SK-N-SH treated with all-trans-retinoic acid at 6 μM for 48 hours (cell line): ENCODE measurements around the gene TMEM181.

Experiments used
- ATAC-seq: fragments of 200-7000 bp; cut with Tn5 transposase; 3 replicates; pipeline ENCODE4 v1.9.1; 2020; ENCODE audit warnings: mild to moderate bottlenecking, moderate library complexity
- ARNTL ChIP-seq: fragments of 450-650 bp; formaldehyde crosslinking; IDR thresholded peaks from 2 replicates; pipeline ENCODE4 v1.5.0; 2020; ENCODE audit warnings: low read depth, mild to moderate bottlenecking, moderate library complexity, borderline replicate concordance
- BACH2 ChIP-seq: fragments of 250-450 bp; sonication (Bioruptor Pico); IDR thresholded peaks from 2 replicates; pipeline ENCODE4 v1.9.0; 2021; ENCODE audit warnings: mild to moderate bottlenecking, borderline replicate concordance
- CSDC2 ChIP-seq: fragments of 250-450 bp; sonication (Bioruptor Pico); IDR thresholded peaks from 2 replicates; pipeline ENCODE4 v1.5.0; 2020; ENCODE audit warnings: mild to moderate bottlenecking, moderate library complexity
- CSRNP3 ChIP-seq: fragments of 250-450 bp; sonication (Bioruptor Pico); IDR thresholded peaks from 2 replicates; pipeline ENCODE4 v1.5.1; 2021; ENCODE audit warnings: mild to moderate bottlenecking, moderate library complexity
- ESRRG ChIP-seq: fragments of 250-450 bp; sonication (Bioruptor Pico); IDR thresholded peaks from 2 replicates; pipeline ENCODE4 v1.6.1; 2021; ENCODE audit warnings: mild to moderate bottlenecking
- GLIS3 ChIP-seq: fragments of 250-450 bp; sonication (Bioruptor Pico); IDR thresholded peaks from 2 replicates; pipeline ENCODE4 v1.5.0; 2020; ENCODE audit warnings: mild to moderate bottlenecking, moderate library complexity
- ISL1 ChIP-seq: fragments of 250-450 bp; sonication (Bioruptor Pico); IDR thresholded peaks from 2 replicates; pipeline ENCODE4 v2.1.2; 2022; ENCODE audit warnings: mild to moderate bottlenecking, moderate library complexity
- OSR1 ChIP-seq: fragments of 250-450 bp; sonication (Bioruptor Pico); IDR thresholded peaks from 2 replicates; pipeline ENCODE4 v1.8.0; 2022; ENCODE audit warnings: moderate library complexity, mild to moderate bottlenecking, inconsistent platforms
- PPARA ChIP-seq: fragments of 250-450 bp; sonication (Bioruptor Pico); IDR thresholded peaks from 2 replicates; pipeline ENCODE4 v1.5.0; 2020; ENCODE audit warnings: mild to moderate bottlenecking, borderline replicate concordance
- RARB ChIP-seq: fragments of 250-450 bp; sonication (Bioruptor Pico); IDR thresholded peaks from 2 replicates; pipeline ENCODE4 v1.8.0; 2021; ENCODE audit warnings: mild to moderate bottlenecking, moderate library complexity
- SNAI2 ChIP-seq: fragments of 250-450 bp; sonication (Bioruptor Pico); IDR thresholded peaks from 2 replicates; pipeline ENCODE4 v1.5.0; 2020; ENCODE audit warnings: mild to moderate bottlenecking, moderate library complexity
- TCF4 ChIP-seq: fragments of 250-450 bp; sonication (Bioruptor Pico); IDR thresholded peaks from 2 replicates; pipeline ENCODE4 v1.8.0; 2021; ENCODE audit warnings: mild to moderate bottlenecking, moderate library complexity, borderline replicate concordance
- TOX ChIP-seq: fragments of 250-450 bp; sonication (Bioruptor Pico); IDR thresholded peaks from 2 replicates; pipeline ENCODE4 v1.8.0; 2021; ENCODE audit warnings: mild to moderate bottlenecking, moderate library complexity, borderline replicate concordance
- TSHZ2 ChIP-seq: fragments of 250-450 bp; sonication (Bioruptor Pico); IDR thresholded peaks from 2 replicates; pipeline ENCODE4 v1.5.0; 2020; ENCODE audit warnings: mild to moderate bottlenecking, moderate library complexity
- ZC3H10 ChIP-seq: fragments of 250-450 bp; sonication (Bioruptor Pico); IDR thresholded peaks from 2 replicates; pipeline ENCODE4 v1.5.1; 2021; ENCODE audit warnings: mild to moderate bottlenecking, moderate library complexity
- ZFP3 ChIP-seq: fragments of 250-450 bp; sonication (Bioruptor Pico); IDR thresholded peaks from 2 replicates; pipeline ENCODE4 v1.5.0; 2020; ENCODE audit warnings: mild to moderate bottlenecking, moderate library complexity
- ZFP30 ChIP-seq: fragments of 450-650 bp; formaldehyde crosslinking; IDR thresholded peaks from 2 replicates; pipeline ENCODE4 v1.5.0; 2022; ENCODE audit warnings: mild to moderate bottlenecking, moderate library complexity
- ZNF565 ChIP-seq: fragments of 450-650 bp; formaldehyde crosslinking; conservative IDR thresholded peaks from 2 replicates; pipeline ENCODE4 v1.5.0; 2020; ENCODE audit warnings: low read depth, mild to moderate bottlenecking, moderate library complexity
- ZNF8 ChIP-seq: fragments of 450-650 bp; formaldehyde crosslinking; IDR thresholded peaks from 2 replicates; pipeline ENCODE4 v1.5.0; 2020; ENCODE audit warnings: mild to moderate bottlenecking, moderate library complexity
- TF ChIP-seq, protein P1 (sequence below): fragments of 250-450 bp; sonication (Bioruptor Pico); IDR thresholded peaks from 2 replicates; pipeline ENCODE4 v1.5.1; 2020; ENCODE audit warnings: low read depth, mild to moderate bottlenecking, moderate library complexity
- TF ChIP-seq, protein P2 (sequence below): fragments of 250-450 bp; sonication (Bioruptor Pico); IDR thresholded peaks from 2 replicates; pipeline ENCODE4 v1.8.0; 2020; ENCODE audit warnings: mild to moderate bottlenecking, moderate library complexity, borderline replicate concordance
- TF ChIP-seq, protein P3 (sequence below): fragments of 250-450 bp; sonication (Bioruptor Pico); IDR thresholded peaks from 2 replicates; pipeline ENCODE4 v1.8.0; 2021; ENCODE audit warnings: low read depth, mild to moderate bottlenecking, moderate library complexity, borderline replicate concordance

The TMEM181 gene

DNA sequence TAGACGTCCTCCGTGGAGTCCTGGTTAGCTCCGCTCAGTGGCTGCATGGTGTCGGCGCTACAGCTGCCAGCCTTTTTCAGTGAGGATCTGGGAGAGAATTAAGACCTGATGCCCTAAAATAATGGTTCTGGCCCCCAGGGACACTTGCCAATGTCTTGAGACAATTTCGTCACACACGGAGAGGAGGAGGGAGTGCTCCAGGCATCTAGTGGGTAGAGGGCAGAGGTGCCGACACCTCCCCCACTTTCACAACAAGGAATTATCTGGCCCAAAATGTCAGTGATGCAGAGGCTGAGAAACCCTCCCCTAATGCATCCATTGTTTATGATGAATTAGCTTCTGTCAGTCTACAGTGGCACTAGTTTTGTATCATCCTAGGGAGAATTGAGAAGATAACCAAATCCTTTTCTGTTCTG is 24.4 kb downstream of the TMEM181 start:
- TF ChIP-seq SNAI2 (CRISPR knock-in tag), result no peak
- TF ChIP-seq TOX, result no peak
- no peak for TF ChIP-seq TCF4 (CRISPR knock-in tag)
- TF ChIP-seq ZFP3 (CRISPR knock-in tag), result no peak
- no peak for TF ChIP-seq CSRNP3 (CRISPR knock-in tag)
- TF ChIP-seq ZNF565 (CRISPR knock-in tag), result no peak
- TF ChIP-seq, protein P1, sequence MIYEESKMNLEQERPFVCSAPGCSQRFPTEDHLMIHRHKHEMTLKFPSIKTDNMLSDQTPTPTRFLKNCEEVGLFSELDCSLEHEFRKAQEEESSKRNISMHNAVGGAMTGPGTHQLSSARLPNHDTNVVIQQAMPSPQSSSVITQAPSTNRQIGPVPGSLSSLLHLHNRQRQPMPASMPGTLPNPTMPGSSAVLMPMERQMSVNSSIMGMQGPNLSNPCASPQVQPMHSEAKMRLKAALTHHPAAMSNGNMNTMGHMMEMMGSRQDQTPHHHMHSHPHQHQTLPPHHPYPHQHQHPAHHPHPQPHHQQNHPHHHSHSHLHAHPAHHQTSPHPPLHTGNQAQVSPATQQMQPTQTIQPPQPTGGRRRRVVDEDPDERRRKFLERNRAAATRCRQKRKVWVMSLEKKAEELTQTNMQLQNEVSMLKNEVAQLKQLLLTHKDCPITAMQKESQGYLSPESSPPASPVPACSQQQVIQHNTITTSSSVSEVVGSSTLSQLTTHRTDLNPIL (CRISPR knock-in tag), result no peak
- TF ChIP-seq ZFP30, result no peak
- TF ChIP-seq ESRRG (CRISPR knock-in tag), result no peak
- no peak for TF ChIP-seq RARB
- TF ChIP-seq ZC3H10, result no peak
- no peak for TF ChIP-seq ISL1 (CRISPR knock-in tag)
- TF ChIP-seq, protein P2, sequence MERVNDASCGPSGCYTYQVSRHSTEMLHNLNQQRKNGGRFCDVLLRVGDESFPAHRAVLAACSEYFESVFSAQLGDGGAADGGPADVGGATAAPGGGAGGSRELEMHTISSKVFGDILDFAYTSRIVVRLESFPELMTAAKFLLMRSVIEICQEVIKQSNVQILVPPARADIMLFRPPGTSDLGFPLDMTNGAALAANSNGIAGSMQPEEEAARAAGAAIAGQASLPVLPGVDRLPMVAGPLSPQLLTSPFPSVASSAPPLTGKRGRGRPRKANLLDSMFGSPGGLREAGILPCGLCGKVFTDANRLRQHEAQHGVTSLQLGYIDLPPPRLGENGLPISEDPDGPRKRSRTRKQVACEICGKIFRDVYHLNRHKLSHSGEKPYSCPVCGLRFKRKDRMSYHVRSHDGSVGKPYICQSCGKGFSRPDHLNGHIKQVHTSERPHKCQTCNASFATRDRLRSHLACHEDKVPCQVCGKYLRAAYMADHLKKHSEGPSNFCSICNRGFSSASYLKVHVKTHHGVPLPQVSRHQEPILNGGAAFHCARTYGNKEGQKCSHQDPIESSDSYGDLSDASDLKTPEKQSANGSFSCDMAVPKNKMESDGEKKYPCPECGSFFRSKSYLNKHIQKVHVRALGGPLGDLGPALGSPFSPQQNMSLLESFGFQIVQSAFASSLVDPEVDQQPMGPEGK (CRISPR knock-in tag), result no peak
- TF ChIP-seq GLIS3, result no peak
- no peak for TF ChIP-seq ZNF8
- TF ChIP-seq OSR1, result no peak
- TF ChIP-seq ARNTL, result no peak
- no peak for TF ChIP-seq BACH2 (CRISPR knock-in tag)
- no peak for TF ChIP-seq CSDC2 (CRISPR knock-in tag)
- no peak for TF ChIP-seq PPARA (CRISPR knock-in tag)
- TF ChIP-seq, all 23 proteins: peak for 0
- no peak for ATAC-seq

DNA sequence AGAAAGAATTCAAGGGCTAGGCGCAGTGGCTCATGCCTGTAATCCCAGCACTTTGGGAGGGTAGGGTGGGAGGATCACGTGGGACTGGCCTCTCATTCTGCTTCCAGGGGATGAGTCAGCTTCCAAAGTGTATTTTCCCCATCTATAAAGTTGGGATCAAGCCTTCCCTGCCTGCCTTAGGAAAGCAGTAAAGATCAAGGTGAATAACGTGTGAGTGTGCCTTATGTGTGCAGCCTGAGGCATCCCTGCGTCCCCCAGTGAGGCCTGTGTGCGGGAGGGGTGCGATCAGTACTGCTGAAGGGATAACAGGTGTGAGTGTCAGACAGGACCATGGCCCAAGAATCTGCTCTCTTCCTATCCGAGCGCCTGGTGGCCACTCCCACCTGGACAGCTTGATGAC is 26.8 kb downstream of the TMEM181 start:
- no peak for ATAC-seq
- TF ChIP-seq ZNF565 (CRISPR knock-in tag) (no peak), ZFP30 (no peak), RARB (no peak), TOX (no peak), SNAI2 (CRISPR knock-in tag) (no peak), GLIS3 (no peak), PPARA (CRISPR knock-in tag) (no peak), OSR1 (no peak), ZC3H10 (no peak), TCF4 (CRISPR knock-in tag) (no peak), TSHZ2 (CRISPR knock-in tag) (no peak), CSDC2 (CRISPR knock-in tag) (no peak), ZFP3 (CRISPR knock-in tag) (no peak), ZNF8 (no peak), BACH2 (CRISPR knock-in tag) (no peak)
- TF ChIP-seq, protein P3, sequence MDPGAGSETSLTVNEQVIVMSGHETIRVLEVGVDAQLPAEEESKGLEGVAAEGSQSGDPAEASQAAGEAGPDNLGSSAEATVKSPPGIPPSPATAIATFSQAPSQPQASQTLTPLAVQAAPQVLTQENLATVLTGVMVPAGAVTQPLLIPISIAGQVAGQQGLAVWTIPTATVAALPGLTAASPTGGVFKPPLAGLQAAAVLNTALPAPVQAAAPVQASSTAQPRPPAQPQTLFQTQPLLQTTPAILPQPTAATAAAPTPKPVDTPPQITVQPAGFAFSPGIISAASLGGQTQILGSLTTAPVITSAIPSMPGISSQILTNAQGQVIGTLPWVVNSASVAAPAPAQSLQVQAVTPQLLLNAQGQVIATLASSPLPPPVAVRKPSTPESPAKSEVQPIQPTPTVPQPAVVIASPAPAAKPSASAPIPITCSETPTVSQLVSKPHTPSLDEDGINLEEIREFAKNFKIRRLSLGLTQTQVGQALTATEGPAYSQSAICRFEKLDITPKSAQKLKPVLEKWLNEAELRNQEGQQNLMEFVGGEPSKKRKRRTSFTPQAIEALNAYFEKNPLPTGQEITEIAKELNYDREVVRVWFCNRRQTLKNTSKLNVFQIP (CRISPR knock-in tag), result no peak
- TF ChIP-seq, protein P1 (CRISPR knock-in tag), result no peak
- TF ChIP-seq, protein P2 (CRISPR knock-in tag), result no peak
